ENCODE data around the gene CDC45.

DNA sequence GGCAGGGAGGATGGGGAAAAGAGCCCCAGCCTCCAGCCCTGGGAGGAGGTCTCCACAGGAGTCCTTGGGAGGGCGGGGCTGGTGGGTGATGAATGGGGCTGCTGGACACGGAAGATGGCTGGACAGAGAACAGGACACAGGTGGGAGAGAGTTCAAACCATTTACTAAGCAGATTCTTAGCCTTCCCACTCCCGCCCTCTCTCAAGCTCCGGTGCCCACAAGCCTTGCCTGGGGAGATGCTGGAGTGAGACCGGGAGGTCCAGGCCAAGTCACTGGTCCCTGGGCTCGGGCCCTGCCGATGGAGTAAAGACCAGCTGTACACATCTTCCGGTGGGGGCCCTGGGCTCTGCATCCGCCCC, 43.1 kb downstream of the CDC45 start:
- TF ChIP-seq, protein P1, sequence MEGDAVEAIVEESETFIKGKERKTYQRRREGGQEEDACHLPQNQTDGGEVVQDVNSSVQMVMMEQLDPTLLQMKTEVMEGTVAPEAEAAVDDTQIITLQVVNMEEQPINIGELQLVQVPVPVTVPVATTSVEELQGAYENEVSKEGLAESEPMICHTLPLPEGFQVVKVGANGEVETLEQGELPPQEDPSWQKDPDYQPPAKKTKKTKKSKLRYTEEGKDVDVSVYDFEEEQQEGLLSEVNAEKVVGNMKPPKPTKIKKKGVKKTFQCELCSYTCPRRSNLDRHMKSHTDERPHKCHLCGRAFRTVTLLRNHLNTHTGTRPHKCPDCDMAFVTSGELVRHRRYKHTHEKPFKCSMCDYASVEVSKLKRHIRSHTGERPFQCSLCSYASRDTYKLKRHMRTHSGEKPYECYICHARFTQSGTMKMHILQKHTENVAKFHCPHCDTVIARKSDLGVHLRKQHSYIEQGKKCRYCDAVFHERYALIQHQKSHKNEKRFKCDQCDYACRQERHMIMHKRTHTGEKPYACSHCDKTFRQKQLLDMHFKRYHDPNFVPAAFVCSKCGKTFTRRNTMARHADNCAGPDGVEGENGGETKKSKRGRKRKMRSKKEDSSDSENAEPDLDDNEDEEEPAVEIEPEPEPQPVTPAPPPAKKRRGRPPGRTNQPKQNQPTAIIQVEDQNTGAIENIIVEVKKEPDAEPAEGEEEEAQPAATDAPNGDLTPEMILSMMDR (IDR thresholded peaks at IDR 0.05): no peak
- no peak for TF ChIP-seq POLR2A (IDR thresholded peaks at IDR 0.05)
